CD4-positive, alpha-beta memory T cell (primary cell): Measurements from ENCODE around the gene LTBP2. TPM values are rescaled to one million over a fixed set of nuclear protein-coding genes. Genes with fewer than 3 reads are reported as not detected.

ENCODE experiments used
- CTCF ChIA-PET: fragments of 350-600 bp; sonication (Branson Sonifier 250); formaldehyde crosslinking; loops from one replicate; lab custom pipeline; 2021; ENCODE audit warnings: inconsistent platforms; ENCODE audit not compliant: partially characterized antibody; lab: Charles Lee
- POLR2A ChIA-PET: fragments of 350-600 bp; sonication (Branson Sonifier 250); formaldehyde crosslinking; loops from one replicate; lab custom pipeline; 2021; ENCODE audit not compliant: partially characterized antibody; lab: Charles Lee
- DNase-seq, 5 donors: peaks; one replicate each; pipeline versions ENCODE4 v3.0.0 to v3.0.0-alpha.2; 2020 to 2022; ENCODE audit warnings: mixed read lengths in 1 of 5
- H3K27ac ChIP-seq: one replicate; pipeline ENCODE4 v1.7.0; 2013; ENCODE audit warnings: low read depth, low read length
- H3K27me3 ChIP-seq: 2 replicates; pipeline ENCODE4 v1.7.0; 2013; ENCODE audit warnings: mild to moderate bottlenecking, low read length, moderate library complexity; ENCODE audit not compliant: insufficient read depth
- H3K36me3 ChIP-seq: 2 replicates; pipeline ENCODE4 v1.7.0; 2013; ENCODE audit warnings: mild to moderate bottlenecking, low read length, moderate library complexity; ENCODE audit not compliant: insufficient read depth
- H3K4me1 ChIP-seq: 2 replicates; pipeline ENCODE4 v1.7.0; 2013; ENCODE audit warnings: mild to moderate bottlenecking, low read length, moderate library complexity; ENCODE audit not compliant: insufficient read depth
- H3K4me3 ChIP-seq, 2 donors: one replicate each; pipeline ENCODE4 v1.7.0; 2013; ENCODE audit warnings: low read length in 2 of 2, mild to moderate bottlenecking in 1 of 2
- H3K9me3 ChIP-seq, 2 donors: one replicate each; pipeline ENCODE4 v1.7.0; 2013; ENCODE audit warnings: low read length in 2 of 2, control low read depth in 1 of 2; ENCODE audit not compliant: control insufficient read depth in 1 of 2
- H3K27ac Mint-ChIP-seq, 7 donors: one replicate each; pipeline ENCODE4 v1.8.0; 2020 to 2021; ENCODE audit warnings: mixed read lengths in 7 of 7, mild to moderate bottlenecking in 6 of 7, inconsistent platforms in 3 of 7, moderate library complexity in 3 of 7
- H3K27me3 Mint-ChIP-seq, 2 donors: one replicate each; pipeline ENCODE4 v1.8.0; 2020 to 2021; ENCODE audit warnings: mixed read lengths in 2 of 2
- H3K36me3 Mint-ChIP-seq, 2 donors: one replicate each; pipeline ENCODE4 v1.8.0; 2020 to 2021; ENCODE audit warnings: mixed read lengths in 2 of 2, inconsistent platforms in 1 of 2, mild to moderate bottlenecking in 1 of 2
- H3K4me1 Mint-ChIP-seq, 4 donors: one replicate each; pipeline ENCODE4 v1.8.0; 2020 to 2021; ENCODE audit warnings: mixed read lengths in 4 of 4, mild to moderate bottlenecking in 1 of 4
- H3K4me3 Mint-ChIP-seq, 8 donors: one replicate each; pipeline ENCODE4 v1.8.0; 2020 to 2021; ENCODE audit warnings: mixed read lengths in 8 of 8, mild to moderate bottlenecking in 7 of 8, moderate library complexity in 6 of 8, inconsistent platforms in 3 of 8
- H3K9me3 Mint-ChIP-seq, 8 donors: one replicate each; pipeline ENCODE4 v1.8.0; 2020 to 2021; ENCODE audit warnings: mixed read lengths in 8 of 8, mild to moderate bottlenecking in 5 of 8, inconsistent platforms in 3 of 8, moderate library complexity in 1 of 8
- intact Hi-C: fragments of 100-400 bp; cut with micrococcal nuclease; formaldehyde crosslinking; loops from one replicate; pipeline ENCODE4 v1.15.1; 2023
- polyA plus RNA-seq, 2 donors: library from polyadenylated mRNA; unstranded; fragments of 300-500 nt; fragmentation: Illumina TruSeq; gene quantifications; one replicate each; pipeline ENCODE4 v1.2.3, GENCODE V29; 2021
- total RNA-seq, 2 experiments: library from RNA; stranded (reverse); gene quantifications; one replicate each; pipeline ENCODE4 v1.2.3, GENCODE V29; 2021

LTBP2 gene
- total and polyA plus RNA-seq, 4 experiments from 2014 or later: 0.11 to 0.44 (median 0.36) TPM

GRCh38 chr14:74563233-74563585 lies 48.8 kb downstream of the LTBP2 start:
- peaks cover 0 to 3% of the 10 kb centered on the region in 2 donors for H3K27me3 Mint-ChIP-seq
- H3K36me3 Mint-ChIP-seq: no peaks in the 10 kb centered on the region
- intact Hi-C loops: no loop called here
- H3K9me3 Mint-ChIP-seq: peaks cover 0 to 2% (median 0%) of the 10 kb centered on the region in 8 donors
- H3K4me3 Mint-ChIP-seq: no peak overlapping the region
- CTCF ChIA-PET: no interaction called here
- no peaks in the 10 kb centered on the region for H3K4me1 ChIP-seq
- H3K27me3 ChIP-seq: no peaks in the 10 kb centered on the region
- POLR2A ChIA-PET: no interaction called here
- no peak overlapping the region for H3K4me3 ChIP-seq
- H3K9me3 ChIP-seq: no peaks in the 10 kb centered on the region
- H3K27ac Mint-ChIP-seq: no peak overlapping the region
- no peaks in the 10 kb centered on the region for H3K4me1 Mint-ChIP-seq
- no peak overlapping the region for H3K27ac ChIP-seq
- no peaks in the 10 kb centered on the region for H3K36me3 ChIP-seq
- DNase-seq: no peak

- H3K27me3 Mint-ChIP-seq: peaks cover 0 to 3% of the 10 kb centered on the region in 2 donors
- no peak overlapping the region for H3K4me3 Mint-ChIP-seq
- no peaks in the 10 kb centered on the region for H3K4me1 Mint-ChIP-seq
- no peaks in the 10 kb centered on the region for H3K27me3 ChIP-seq
- ChIA-PET CTCF (no interaction called here), POLR2A (no interaction called here)
- no peaks in the 10 kb centered on the region for H3K36me3 Mint-ChIP-seq
- H3K27ac Mint-ChIP-seq: no peak overlapping the region
- H3K4me3 ChIP-seq: no peak overlapping the region
- intact Hi-C loops: no loop called here
- H3K4me1 ChIP-seq: no peaks in the 10 kb centered on the region
- no peaks in the 10 kb centered on the region for H3K36me3 ChIP-seq
- H3K9me3 ChIP-seq: no peaks in the 10 kb centered on the region
- no peak overlapping the region for H3K27ac ChIP-seq
- DNase-seq: no peak
- peaks cover 0 to 2% (median 0%) of the 10 kb centered on the region in 8 donors for H3K9me3 Mint-ChIP-seq
These were observed 49.4 kb downstream of the LTBP2 start for GRCh38 chr14:74562515-74563232.

GRCh38 chr14:74558655-74559054 lies 53.4 kb downstream of the LTBP2 start:
- H3K4me3 ChIP-seq: no peak overlapping the region
- ChIA-PET CTCF (interaction anchor here (1.1 kb wide), 1 partner anchor 50 kb away, joined by 3 read pairs; no protein-coding TSS in a partner anchor), POLR2A (no interaction called here)
- no peak overlapping the region for H3K27ac Mint-ChIP-seq
- no peak overlapping the region for H3K27ac ChIP-seq
- no peaks in the 10 kb centered on the region for H3K36me3 ChIP-seq
- no peaks in the 10 kb centered on the region for H3K9me3 ChIP-seq
- no peaks in the 10 kb centered on the region for H3K27me3 Mint-ChIP-seq
- no peaks in the 10 kb centered on the region for H3K27me3 ChIP-seq
- H3K36me3 Mint-ChIP-seq: no peaks in the 10 kb centered on the region
- no peak for DNase-seq
- H3K4me1 ChIP-seq: no peaks in the 10 kb centered on the region
- intact Hi-C loops: no loop called here
- H3K4me3 Mint-ChIP-seq: no peak overlapping the region
- peaks cover 0 to 1% (median 0%) of the 10 kb centered on the region in 4 donors for H3K4me1 Mint-ChIP-seq
- peaks cover 0 to 1% (median 0%) of the 10 kb centered on the region in 8 donors for H3K9me3 Mint-ChIP-seq

- Histone ChIP-seq H3K4me1 (no peaks in the 10 kb centered on the region), H3K36me3 (no peaks in the 10 kb centered on the region), H3K27ac (no peak overlapping the region), H3K27me3 (no peaks in the 10 kb centered on the region), H3K4me3 (no peak overlapping the region), H3K9me3 (no peaks in the 10 kb centered on the region)
- no peak for DNase-seq
- intact Hi-C loops: no loop called here
- H3K9me3 Mint-ChIP-seq: peaks cover 0 to 2% (median 0%) of the 10 kb centered on the region in 8 donors
- CTCF ChIA-PET: no interaction called here
- H3K36me3 Mint-ChIP-seq: no peaks in the 10 kb centered on the region
- H3K4me1 Mint-ChIP-seq: peaks cover 0 to 2% (median 0%) of the 10 kb centered on the region in 4 donors
- no peak overlapping the region for H3K27ac Mint-ChIP-seq
- POLR2A ChIA-PET: no interaction called here
- no peaks in the 10 kb centered on the region for H3K27me3 Mint-ChIP-seq
- no peak overlapping the region for H3K4me3 Mint-ChIP-seq
These were observed 54.3 kb downstream of the LTBP2 start for GRCh38 chr14:74557691-74558090.

GRCh38 chr14:74555476-74556050 lies 56.5 kb downstream of the LTBP2 start:
- no peak overlapping the region for H3K4me3 ChIP-seq
- H3K4me1 ChIP-seq: no peaks in the 10 kb centered on the region
- H3K27me3 Mint-ChIP-seq: no peaks in the 10 kb centered on the region
- no peak for DNase-seq
- peaks cover 0 to 2% (median 0%) of the 10 kb centered on the region in 4 donors for H3K4me1 Mint-ChIP-seq
- H3K27ac ChIP-seq: no peak overlapping the region
- H3K9me3 Mint-ChIP-seq: peaks cover 0 to 2% (median 0%) of the 10 kb centered on the region in 8 donors
- H3K9me3 ChIP-seq: no peaks in the 10 kb centered on the region
- intact Hi-C loops: no loop called here
- no peaks in the 10 kb centered on the region for H3K36me3 Mint-ChIP-seq
- no peak overlapping the region for H3K4me3 Mint-ChIP-seq
- ChIA-PET CTCF (no interaction called here), POLR2A (no interaction called here)
- H3K27me3 ChIP-seq: no peaks in the 10 kb centered on the region
- no peaks in the 10 kb centered on the region for H3K36me3 ChIP-seq
- H3K27ac Mint-ChIP-seq: no peak overlapping the region

GRCh38 chr14:74554742-74555362 lies 57.2 kb downstream of the LTBP2 start:
- intact Hi-C loops: no loop called here
- no peak overlapping the region for H3K4me3 ChIP-seq
- H3K9me3 Mint-ChIP-seq: peaks cover 0 to 2% (median 0%) of the 10 kb centered on the region in 8 donors
- peak overlapping the region in 1 of 7 donors; percentile 60 for H3K27ac Mint-ChIP-seq
- CTCF ChIA-PET: no interaction called here
- no peaks in the 10 kb centered on the region for H3K27me3 ChIP-seq
- H3K27me3 Mint-ChIP-seq: no peaks in the 10 kb centered on the region
- H3K36me3 ChIP-seq: no peaks in the 10 kb centered on the region
- H3K4me3 Mint-ChIP-seq: no peak overlapping the region
- H3K36me3 Mint-ChIP-seq: no peaks in the 10 kb centered on the region
- no peaks in the 10 kb centered on the region for H3K9me3 ChIP-seq
- POLR2A ChIA-PET: no interaction called here
- no peaks in the 10 kb centered on the region for H3K4me1 ChIP-seq
- DNase-seq: no peak
- peaks cover 0 to 2% (median 0%) of the 10 kb centered on the region in 4 donors for H3K4me1 Mint-ChIP-seq
- no peak overlapping the region for H3K27ac ChIP-seq

GRCh38 chr14:74552623-74553022 lies 59.4 kb downstream of the LTBP2 start:
- DNase-seq: no peak
- Histone ChIP-seq H3K27ac (no peak overlapping the region), H3K27me3 (no peaks in the 10 kb centered on the region), H3K4me3 (no peak overlapping the region), H3K9me3 (no peaks in the 10 kb centered on the region), H3K4me1 (no peaks in the 10 kb centered on the region), H3K36me3 (no peaks in the 10 kb centered on the region)
- no peaks in the 10 kb centered on the region for H3K27me3 Mint-ChIP-seq
- ChIA-PET CTCF (no interaction called here), POLR2A (no interaction called here)
- intact Hi-C loops: no loop called here
- peaks cover 0 to 2% (median 0%) of the 10 kb centered on the region in 4 donors for H3K4me1 Mint-ChIP-seq
- peaks cover 0 to 2% (median 0%) of the 10 kb centered on the region in 8 donors for H3K9me3 Mint-ChIP-seq
- H3K36me3 Mint-ChIP-seq: no peaks in the 10 kb centered on the region
- H3K27ac Mint-ChIP-seq: no peak overlapping the region
- no peak overlapping the region for H3K4me3 Mint-ChIP-seq
